HG02884 (cell line): ENCODE results near the gene CYP27A1.

Source experiments
- ATAC-seq: cut with Tn5 transposase; IDR thresholded peaks from one replicate; pipeline ENCODE4 v1.9.1; 2021; ENCODE audit warnings: mild to moderate bottlenecking, moderate library complexity; ENCODE audit not compliant: unreplicated experiment

Gene CYP27A1

DNA sequence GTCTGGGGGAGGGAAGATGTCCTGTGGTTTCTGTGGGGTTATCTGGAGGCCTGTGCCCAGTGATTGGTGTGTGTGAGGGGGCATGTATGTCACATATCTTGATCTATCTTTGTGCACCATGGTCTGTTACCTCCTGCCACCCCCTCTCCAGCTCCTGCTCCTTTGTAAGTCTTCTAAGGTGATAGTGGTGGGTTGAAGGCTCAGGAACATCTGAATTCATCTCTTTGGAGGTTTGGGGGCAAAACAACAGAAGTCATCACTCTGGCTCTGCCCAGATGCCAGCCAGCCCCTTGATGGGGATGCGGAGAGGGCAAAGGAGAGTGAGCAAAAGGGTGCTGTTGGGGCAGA is 74.9 kb downstream of the CYP27A1 start:
- ATAC-seq, result no peak

GRCh38 chr2:218857371-218858137 is 75.6 kb downstream of the CYP27A1 start:
- ATAC-seq, result no peak

DNA sequence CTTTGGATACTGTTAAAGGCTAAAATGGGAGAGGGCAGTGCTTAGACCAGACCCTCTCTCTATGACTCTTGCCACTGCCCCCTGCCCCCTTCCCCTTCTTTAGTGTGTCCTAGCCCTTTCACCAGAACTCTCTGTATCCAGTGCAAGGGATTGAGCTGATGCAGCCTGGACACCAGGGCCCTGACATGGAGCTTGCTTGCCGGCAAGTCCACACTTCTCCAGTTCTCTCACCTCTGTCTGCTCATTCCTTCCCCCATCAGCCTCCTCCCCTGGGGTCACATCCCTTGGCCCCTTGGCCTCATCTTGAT is 76.1 kb downstream of the CYP27A1 start:
- no peak for ATAC-seq

- no peak for ATAC-seq
Observed at GRCh38 chr2:218858671-218859555, 77.0 kb downstream of the CYP27A1 start.

DNA sequence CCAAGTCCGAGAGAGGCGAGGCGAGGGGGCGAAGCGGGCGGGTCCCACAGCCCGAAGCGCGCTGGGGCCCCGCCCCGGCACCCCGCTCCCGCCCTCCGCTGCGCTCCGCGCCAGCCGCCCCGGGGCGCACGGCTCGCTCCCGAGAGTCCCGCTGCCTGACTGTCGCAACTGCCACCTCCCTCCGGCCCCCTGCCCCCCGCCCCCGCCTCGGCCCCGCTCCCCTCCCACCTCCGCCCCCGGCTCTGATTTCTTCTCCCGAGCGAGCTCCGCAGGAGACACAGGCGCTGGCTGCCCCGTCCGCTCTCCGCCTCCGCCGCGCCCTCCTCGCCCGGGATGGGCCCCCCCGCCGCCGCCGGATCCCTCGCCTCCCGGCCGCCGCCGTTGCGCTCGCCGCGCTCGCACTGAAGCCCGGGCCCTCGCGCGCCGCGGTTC is 77.6 kb downstream of the CYP27A1 start, which contains the start of gene WNT6:
TSS of gene WNT6 (plus strand) at position 250 of the 432 bp plus-strand sequence. CDS start 233 bp downstream, outside the sequence.
- ATAC-seq, result no peak

GRCh38 chr2:218859988-218860831 is 78.3 kb downstream of the CYP27A1 start:
- no peak for ATAC-seq

DNA sequence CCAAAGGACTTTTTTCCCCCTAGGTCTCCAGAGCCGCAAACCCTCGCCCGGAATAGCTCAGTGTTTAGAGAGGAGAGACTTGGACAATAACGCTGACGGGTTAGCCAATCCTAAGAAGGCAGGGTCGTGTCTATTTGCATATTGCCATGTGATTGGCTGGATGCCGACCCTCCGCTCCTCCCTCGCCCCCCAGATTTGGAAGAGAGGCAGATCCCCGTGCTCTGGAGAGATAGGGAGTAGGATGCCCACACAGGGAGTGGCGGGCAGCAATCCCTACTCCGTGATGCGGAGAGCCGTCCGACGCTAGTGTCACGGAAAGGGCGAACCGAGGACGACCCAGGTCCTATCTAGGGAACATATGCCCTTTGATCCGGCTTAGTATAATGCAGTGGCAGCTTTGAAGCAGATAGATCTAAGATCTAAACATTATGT is 79.0 kb downstream of the CYP27A1 start:
- no peak for ATAC-seq

- no peak for ATAC-seq
Observed at GRCh38 chr2:218861645-218862318, 79.8 kb downstream of the CYP27A1 start.

- ATAC-seq, result no peak
Observed at GRCh38 chr2:218863021-218863520, 81.1 kb downstream of the CYP27A1 start.
